DOHH2 (cell line): ENCODE measurements around the gene PTPRN2.

Experiments used
- EZH2phosphoT487 ChIP-seq: fragments of 200-600 bp; sonication (generic); IDR thresholded peaks from 2 replicates; pipeline ENCODE4 v1.6.1; 2017; ENCODE audit warnings: borderline replicate concordance, mild to moderate bottlenecking, antibody characterized with exemption, low read length, moderate library complexity, mixed read lengths
- TF ChIP-seq, protein P1 (sequence below): fragments of 200-600 bp; sonication (generic); IDR thresholded peaks from one replicate; pipeline ENCODE4 v1.5.1; 2014; ENCODE audit warnings: antibody characterized with exemption, mild to moderate bottlenecking, low read depth, low read length; ENCODE audit not compliant: poor library complexity, severe bottlenecking

DNA sequence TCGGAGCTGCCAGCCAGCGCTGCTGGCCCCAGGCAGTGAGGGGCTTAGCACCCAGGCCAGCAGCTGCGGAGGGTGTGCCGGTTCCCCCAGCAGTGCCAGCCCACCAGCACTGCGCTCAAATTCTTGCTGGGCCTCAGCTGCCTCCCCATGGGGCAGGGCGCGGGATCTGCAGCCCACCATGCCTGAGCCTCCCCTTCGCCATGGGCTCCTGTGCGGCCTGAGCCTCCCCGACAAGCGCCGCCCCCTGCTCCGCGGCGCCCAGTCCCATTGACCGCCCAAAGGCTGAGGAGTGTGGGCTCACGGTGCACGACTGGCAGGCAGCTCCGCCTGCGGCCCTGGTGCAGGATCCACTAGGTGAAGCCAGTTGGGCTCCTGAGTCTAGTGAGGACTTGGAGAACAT, 525.0 kb downstream of the PTPRN2 start:
- TF ChIP-seq, protein P1, sequence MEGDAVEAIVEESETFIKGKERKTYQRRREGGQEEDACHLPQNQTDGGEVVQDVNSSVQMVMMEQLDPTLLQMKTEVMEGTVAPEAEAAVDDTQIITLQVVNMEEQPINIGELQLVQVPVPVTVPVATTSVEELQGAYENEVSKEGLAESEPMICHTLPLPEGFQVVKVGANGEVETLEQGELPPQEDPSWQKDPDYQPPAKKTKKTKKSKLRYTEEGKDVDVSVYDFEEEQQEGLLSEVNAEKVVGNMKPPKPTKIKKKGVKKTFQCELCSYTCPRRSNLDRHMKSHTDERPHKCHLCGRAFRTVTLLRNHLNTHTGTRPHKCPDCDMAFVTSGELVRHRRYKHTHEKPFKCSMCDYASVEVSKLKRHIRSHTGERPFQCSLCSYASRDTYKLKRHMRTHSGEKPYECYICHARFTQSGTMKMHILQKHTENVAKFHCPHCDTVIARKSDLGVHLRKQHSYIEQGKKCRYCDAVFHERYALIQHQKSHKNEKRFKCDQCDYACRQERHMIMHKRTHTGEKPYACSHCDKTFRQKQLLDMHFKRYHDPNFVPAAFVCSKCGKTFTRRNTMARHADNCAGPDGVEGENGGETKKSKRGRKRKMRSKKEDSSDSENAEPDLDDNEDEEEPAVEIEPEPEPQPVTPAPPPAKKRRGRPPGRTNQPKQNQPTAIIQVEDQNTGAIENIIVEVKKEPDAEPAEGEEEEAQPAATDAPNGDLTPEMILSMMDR: no peak
- no peak for TF ChIP-seq EZH2phosphoT487
